ENCODE results near the gene TIGD1. TPM values are rescaled to one million over a fixed set of nuclear protein-coding genes. Genes with fewer than 3 reads are reported as not detected.

The TIGD1 gene
- total and polyA plus RNA-seq, 2 of the 13 experiments (the other 11 are each of a cell fraction or from before 2014, with no cell fraction given): 3.5 to 9.5 TPM

DNA sequence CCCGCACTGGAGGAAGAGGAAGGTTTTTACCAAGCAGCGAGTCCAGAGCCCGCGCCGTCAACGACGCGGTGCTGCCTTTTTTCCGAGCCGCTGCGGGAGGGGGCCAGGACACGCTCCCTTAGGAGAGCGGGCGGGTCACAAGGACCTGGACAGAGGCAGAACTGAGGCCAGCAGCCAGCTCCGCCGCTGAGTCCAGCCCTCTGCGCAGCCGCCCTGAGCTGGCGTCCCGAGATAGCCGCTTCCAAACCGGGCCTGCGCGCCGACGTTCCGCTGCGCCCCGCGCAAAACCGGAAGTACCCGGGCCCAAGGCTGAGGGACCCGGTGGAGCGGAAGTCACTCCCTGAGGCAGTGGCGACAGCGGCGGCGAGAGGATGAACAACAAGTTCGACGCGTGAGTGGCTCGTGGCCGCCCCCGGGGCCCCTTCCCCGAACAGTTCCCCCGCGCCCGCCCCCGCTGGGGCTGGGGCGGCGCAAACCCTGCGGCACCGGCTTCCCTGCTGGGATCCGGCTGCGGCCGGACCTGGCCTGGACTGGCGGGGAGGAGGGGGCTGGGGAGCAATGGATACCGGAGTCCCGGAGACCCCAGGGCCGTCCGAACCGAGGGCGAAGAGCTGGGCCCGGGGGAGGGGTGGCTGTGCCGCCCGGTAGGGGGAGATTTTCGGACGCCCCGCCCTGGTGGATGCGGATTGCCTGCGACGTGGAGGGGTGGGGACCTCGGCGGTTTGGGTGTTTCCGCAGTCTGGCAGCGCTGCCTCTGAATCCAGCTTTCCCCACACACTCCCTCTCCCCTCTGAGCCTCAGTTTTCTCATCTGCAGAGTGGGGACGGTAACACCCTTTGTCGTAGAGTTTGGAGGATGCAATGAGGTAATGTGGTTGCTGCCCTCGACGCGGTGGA lies at the start of gene TIGD1, which contains the start of gene EIF4E2 (continued):
- TF ChIP-seq GABPA (IDR thresholded peaks at IDR 0.05; ENCODE audit: low read depth, low read length) (peak; percentile 99), GABPA (CRISPR knock-in tag; IDR thresholded peaks at IDR 0.05; ENCODE audit: low read depth) (peak; percentile 96), TEAD2 (CRISPR knock-in tag; IDR thresholded peaks at IDR 0.05) (peak; percentile 95), ZNF577 (CRISPR knock-in tag; IDR thresholded peaks at IDR 0.05; ENCODE audit: borderline replicate concordance, low read depth) (peak; percentile 87), FOXK1 (CRISPR knock-in tag; IDR thresholded peaks at IDR 0.05; ENCODE audit: borderline replicate concordance, low read depth) (peak; percentile 93), GZF1 (CRISPR knock-in tag; IDR thresholded peaks at IDR 0.05) (peak; percentile 94; the same call in 1 of the 2 replicates), HNRNPLL (IDR thresholded peaks at IDR 0.05; ENCODE audit: low read depth, low read length, poor library complexity, severe bottlenecking) (peak; percentile 84), TFE3 (CRISPR knock-in tag; IDR thresholded peaks at IDR 0.05) (peak; percentile 94), ZC3H13 (CRISPR knock-in tag; IDR thresholded peaks at IDR 0.05) (peak; percentile 97), PHF20 (CRISPR knock-in tag; IDR thresholded peaks at IDR 0.05) (peak; percentile 97), ZNF562 (CRISPR knock-in tag; IDR thresholded peaks at IDR 0.05; ENCODE audit: borderline replicate concordance) (peak; percentile 76), ZZZ3 (CRISPR knock-in tag; IDR thresholded peaks at IDR 0.05; ENCODE audit: borderline replicate concordance) (peak; percentile 85; the same call in 1 of the 2 replicates), ERF (CRISPR knock-in tag; IDR thresholded peaks at IDR 0.05) (peak; percentile 100)
- TF ChIP-seq, protein P1, sequence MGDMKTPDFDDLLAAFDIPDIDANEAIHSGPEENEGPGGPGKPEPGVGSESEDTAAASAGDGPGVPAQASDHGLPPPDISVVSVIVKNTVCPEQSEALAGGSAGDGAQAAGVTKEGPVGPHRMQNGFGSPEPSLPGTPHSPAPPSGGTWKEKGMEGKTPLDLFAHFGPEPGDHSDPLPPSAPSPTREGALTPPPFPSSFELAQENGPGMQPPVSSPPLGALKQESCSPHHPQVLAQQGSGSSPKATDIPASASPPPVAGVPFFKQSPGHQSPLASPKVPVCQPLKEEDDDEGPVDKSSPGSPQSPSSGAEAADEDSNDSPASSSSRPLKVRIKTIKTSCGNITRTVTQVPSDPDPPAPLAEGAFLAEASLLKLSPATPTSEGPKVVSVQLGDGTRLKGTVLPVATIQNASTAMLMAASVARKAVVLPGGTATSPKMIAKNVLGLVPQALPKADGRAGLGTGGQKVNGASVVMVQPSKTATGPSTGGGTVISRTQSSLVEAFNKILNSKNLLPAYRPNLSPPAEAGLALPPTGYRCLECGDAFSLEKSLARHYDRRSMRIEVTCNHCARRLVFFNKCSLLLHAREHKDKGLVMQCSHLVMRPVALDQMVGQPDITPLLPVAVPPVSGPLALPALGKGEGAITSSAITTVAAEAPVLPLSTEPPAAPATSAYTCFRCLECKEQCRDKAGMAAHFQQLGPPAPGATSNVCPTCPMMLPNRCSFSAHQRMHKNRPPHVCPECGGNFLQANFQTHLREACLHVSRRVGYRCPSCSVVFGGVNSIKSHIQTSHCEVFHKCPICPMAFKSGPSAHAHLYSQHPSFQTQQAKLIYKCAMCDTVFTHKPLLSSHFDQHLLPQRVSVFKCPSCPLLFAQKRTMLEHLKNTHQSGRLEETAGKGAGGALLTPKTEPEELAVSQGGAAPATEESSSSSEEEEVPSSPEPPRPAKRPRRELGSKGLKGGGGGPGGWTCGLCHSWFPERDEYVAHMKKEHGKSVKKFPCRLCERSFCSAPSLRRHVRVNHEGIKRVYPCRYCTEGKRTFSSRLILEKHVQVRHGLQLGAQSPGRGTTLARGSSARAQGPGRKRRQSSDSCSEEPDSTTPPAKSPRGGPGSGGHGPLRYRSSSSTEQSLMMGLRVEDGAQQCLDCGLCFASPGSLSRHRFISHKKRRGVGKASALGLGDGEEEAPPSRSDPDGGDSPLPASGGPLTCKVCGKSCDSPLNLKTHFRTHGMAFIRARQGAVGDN (CRISPR knock-in tag; IDR thresholded peaks at IDR 0.05): peak; percentile 100
- TF ChIP-seq, protein P2, sequence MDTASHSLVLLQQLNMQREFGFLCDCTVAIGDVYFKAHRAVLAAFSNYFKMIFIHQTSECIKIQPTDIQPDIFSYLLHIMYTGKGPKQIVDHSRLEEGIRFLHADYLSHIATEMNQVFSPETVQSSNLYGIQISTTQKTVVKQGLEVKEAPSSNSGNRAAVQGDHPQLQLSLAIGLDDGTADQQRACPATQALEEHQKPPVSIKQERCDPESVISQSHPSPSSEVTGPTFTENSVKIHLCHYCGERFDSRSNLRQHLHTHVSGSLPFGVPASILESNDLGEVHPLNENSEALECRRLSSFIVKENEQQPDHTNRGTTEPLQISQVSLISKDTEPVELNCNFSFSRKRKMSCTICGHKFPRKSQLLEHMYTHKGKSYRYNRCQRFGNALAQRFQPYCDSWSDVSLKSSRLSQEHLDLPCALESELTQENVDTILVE (CRISPR knock-in tag; IDR thresholded peaks at IDR 0.05): peak; percentile 99
- TF ChIP-seq, protein P3, sequence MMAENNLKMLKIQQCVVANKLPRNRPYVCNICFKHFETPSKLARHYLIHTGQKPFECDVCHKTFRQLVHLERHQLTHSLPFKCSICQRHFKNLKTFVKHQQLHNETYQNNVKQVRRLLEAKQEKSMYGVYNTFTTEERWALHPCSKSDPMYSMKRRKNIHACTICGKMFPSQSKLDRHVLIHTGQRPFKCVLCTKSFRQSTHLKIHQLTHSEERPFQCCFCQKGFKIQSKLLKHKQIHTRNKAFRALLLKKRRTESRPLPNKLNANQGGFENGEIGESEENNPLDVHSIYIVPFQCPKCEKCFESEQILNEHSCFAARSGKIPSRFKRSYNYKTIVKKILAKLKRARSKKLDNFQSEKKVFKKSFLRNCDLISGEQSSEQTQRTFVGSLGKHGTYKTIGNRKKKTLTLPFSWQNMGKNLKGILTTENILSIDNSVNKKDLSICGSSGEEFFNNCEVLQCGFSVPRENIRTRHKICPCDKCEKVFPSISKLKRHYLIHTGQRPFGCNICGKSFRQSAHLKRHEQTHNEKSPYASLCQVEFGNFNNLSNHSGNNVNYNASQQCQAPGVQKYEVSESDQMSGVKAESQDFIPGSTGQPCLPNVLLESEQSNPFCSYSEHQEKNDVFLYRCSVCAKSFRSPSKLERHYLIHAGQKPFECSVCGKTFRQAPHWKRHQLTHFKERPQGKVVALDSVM (CRISPR knock-in tag; IDR thresholded peaks at IDR 0.05): peak; percentile 77; the same call in 1 of the 2 replicates
